ENCODE results near the gene ACSL6.

- TF ChIP-seq, protein P1, sequence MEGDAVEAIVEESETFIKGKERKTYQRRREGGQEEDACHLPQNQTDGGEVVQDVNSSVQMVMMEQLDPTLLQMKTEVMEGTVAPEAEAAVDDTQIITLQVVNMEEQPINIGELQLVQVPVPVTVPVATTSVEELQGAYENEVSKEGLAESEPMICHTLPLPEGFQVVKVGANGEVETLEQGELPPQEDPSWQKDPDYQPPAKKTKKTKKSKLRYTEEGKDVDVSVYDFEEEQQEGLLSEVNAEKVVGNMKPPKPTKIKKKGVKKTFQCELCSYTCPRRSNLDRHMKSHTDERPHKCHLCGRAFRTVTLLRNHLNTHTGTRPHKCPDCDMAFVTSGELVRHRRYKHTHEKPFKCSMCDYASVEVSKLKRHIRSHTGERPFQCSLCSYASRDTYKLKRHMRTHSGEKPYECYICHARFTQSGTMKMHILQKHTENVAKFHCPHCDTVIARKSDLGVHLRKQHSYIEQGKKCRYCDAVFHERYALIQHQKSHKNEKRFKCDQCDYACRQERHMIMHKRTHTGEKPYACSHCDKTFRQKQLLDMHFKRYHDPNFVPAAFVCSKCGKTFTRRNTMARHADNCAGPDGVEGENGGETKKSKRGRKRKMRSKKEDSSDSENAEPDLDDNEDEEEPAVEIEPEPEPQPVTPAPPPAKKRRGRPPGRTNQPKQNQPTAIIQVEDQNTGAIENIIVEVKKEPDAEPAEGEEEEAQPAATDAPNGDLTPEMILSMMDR (IDR thresholded peaks at IDR 0.05) = no peak
- no peak for TF ChIP-seq POLR2A (IDR thresholded peaks at IDR 0.05)
- no peak for TF ChIP-seq POLR2AphosphoS5 (IDR thresholded peaks at IDR 0.05)
These were observed 15.0 kb downstream of the ACSL6 start for GRCh38 chr5:131996210-131997025.
